ENCODE data around the gene CPZ. TPM values are rescaled to one million over a fixed set of nuclear protein-coding genes. Genes with fewer than 3 reads are reported as not detected.

CPZ gene
- total RNA-seq, 1 experiment from 2014 or later = 26.9 TPM

- TF ChIP-seq, protein P1, sequence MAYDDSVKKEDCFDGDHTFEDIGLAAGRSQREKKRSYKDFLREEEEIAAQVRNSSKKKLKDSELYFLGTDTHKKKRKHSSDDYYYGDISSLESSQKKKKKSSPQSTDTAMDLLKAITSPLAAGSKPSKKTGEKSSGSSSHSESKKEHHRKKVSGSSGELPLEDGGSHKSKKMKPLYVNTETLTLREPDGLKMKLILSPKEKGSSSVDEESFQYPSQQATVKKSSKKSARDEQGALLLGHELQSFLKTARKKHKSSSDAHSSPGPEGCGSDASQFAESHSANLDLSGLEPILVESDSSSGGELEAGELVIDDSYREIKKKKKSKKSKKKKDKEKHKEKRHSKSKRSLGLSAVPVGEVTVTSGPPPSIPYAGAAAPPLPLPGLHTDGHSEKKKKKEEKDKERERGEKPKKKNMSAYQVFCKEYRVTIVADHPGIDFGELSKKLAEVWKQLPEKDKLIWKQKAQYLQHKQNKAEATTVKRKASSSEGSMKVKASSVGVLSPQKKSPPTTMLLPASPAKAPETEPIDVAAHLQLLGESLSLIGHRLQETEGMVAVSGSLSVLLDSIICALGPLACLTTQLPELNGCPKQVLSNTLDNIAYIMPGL (CRISPR knock-in tag; IDR thresholded peaks at IDR 0.05) = no peak
- TF ChIP-seq ZNF512 (CRISPR knock-in tag; IDR thresholded peaks at IDR 0.05; ENCODE audit: borderline replicate concordance) (no peak), FOXP1 (CRISPR knock-in tag; IDR thresholded peaks at IDR 0.05; ENCODE audit: borderline replicate concordance) (no peak), PREB (CRISPR knock-in tag; IDR thresholded peaks at IDR 0.05; ENCODE audit: borderline replicate concordance) (no peak), ATF1 (CRISPR knock-in tag; IDR thresholded peaks at IDR 0.05) (no peak), TP53 (CRISPR knock-in tag; IDR thresholded peaks at IDR 0.05) (no peak)
Measured at GRCh38 chr4:8617486-8618040, 25.0 kb downstream of the CPZ start (continued).

DNA sequence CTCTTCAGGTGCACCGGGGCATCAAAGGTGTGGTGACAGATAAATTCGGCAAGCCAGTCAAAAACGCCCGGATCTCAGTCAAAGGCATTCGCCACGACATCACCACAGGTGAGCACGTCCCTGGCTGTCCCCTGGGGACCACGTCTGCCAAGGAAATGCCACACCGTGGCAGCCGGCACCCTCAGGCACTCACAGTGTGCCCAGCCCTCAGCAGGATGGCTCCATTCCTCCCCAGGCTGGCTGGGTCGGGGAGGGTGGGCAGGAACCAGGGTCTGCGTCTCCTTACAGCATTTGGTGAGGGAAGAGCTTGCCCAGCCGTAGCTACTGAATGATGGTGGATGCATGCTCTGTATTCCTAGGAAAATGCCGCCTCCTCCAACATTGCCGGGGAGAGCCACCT is 25.9 kb downstream of the CPZ start:
- POLR2A ChIA-PET = no interaction called here
- H3K4me1 Mint-ChIP-seq = no peaks in the 10 kb centered on the region
- H3K27ac Mint-ChIP-seq = no peak overlapping the region
- H3K27me3 Mint-ChIP-seq (ENCODE audit: low read depth) = no peaks in the 10 kb centered on the region; the same call in 1 of the 2 replicates
- ATAC-seq (no peak), DNase-seq (ENCODE audit: low spot score) (no peak)
- no peak overlapping the region for H3K4me3 Mint-ChIP-seq
- H3K36me3 Mint-ChIP-seq = peaks cover 3% of the 10 kb centered on the region; the same call in 1 of the 2 replicates
- H3K9me3 Mint-ChIP-seq = no peaks in the 10 kb centered on the region
- CTCF ChIA-PET = interaction anchor here (5.0 kb wide), 1 partner anchor 11 kb away, joined by 45 read pairs; no protein-coding TSS in a partner anchor
- TF ChIP-seq NFE2L1 (CRISPR knock-in tag; IDR thresholded peaks at IDR 0.05) = no peak
- TF ChIP-seq IRF2 (CRISPR knock-in tag; IDR thresholded peaks at IDR 0.05; ENCODE audit: borderline replicate concordance, low read depth) = no peak
- TF ChIP-seq, protein P2, sequence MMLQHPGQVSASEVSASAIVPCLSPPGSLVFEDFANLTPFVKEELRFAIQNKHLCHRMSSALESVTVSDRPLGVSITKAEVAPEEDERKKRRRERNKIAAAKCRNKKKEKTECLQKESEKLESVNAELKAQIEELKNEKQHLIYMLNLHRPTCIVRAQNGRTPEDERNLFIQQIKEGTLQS (CRISPR knock-in tag; conservative IDR thresholded peaks at IDR 0.05) = no peak
- TF ChIP-seq, protein P3, sequence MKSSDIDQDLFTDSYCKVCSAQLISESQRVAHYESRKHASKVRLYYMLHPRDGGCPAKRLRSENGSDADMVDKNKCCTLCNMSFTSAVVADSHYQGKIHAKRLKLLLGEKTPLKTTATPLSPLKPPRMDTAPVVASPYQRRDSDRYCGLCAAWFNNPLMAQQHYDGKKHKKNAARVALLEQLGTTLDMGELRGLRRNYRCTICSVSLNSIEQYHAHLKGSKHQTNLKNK (CRISPR knock-in tag; IDR thresholded peaks at IDR 0.05) = no peak
- no peak for TF ChIP-seq ZBTB21 (CRISPR knock-in tag; IDR thresholded peaks at IDR 0.05; ENCODE audit: borderline replicate concordance)
- no peak for TF ChIP-seq ZNF232 (CRISPR knock-in tag; IDR thresholded peaks at IDR 0.05)
- TF ChIP-seq, protein P4, sequence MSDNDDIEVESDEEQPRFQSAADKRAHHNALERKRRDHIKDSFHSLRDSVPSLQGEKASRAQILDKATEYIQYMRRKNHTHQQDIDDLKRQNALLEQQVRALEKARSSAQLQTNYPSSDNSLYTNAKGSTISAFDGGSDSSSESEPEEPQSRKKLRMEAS (CRISPR knock-in tag; IDR thresholded peaks at IDR 0.05) = no peak
- TF ChIP-seq MLX (CRISPR knock-in tag; IDR thresholded peaks at IDR 0.05) = no peak
- TF ChIP-seq ZNF671 (CRISPR knock-in tag; IDR thresholded peaks at IDR 0.05) = no peak
- no peak for TF ChIP-seq FOXP1 (CRISPR knock-in tag; IDR thresholded peaks at IDR 0.05; ENCODE audit: borderline replicate concordance)
- no peak for TF ChIP-seq ZNF121 (CRISPR knock-in tag; IDR thresholded peaks at IDR 0.05)
- TF ChIP-seq GRHL2 (CRISPR knock-in tag; IDR thresholded peaks at IDR 0.05; ENCODE audit: insufficient replicate concordance, severe bottlenecking) = no peak
- no peak for TF ChIP-seq IRF1 (CRISPR knock-in tag; IDR thresholded peaks at IDR 0.05)
- no peak for TF ChIP-seq NFATC4 (CRISPR knock-in tag; IDR thresholded peaks at IDR 0.05)
